HUES6 (cell line): ENCODE results near the gene LIMK1.

Experiments
- H3K27ac ChIP-seq: 2 replicates; pipeline ENCODE4 v1.7.0; 2013; ENCODE audit warnings: low read depth, mild to moderate bottlenecking, low read length, inconsistent platforms
- H3K27me3 ChIP-seq: 2 replicates; pipeline ENCODE4 v1.6.1; 2013; ENCODE audit warnings: low read length; ENCODE audit not compliant: control insufficient read depth, insufficient read depth
- H3K36me3 ChIP-seq: 2 replicates; pipeline ENCODE4 v1.6.1; 2013; ENCODE audit warnings: low read length; ENCODE audit not compliant: control insufficient read depth, insufficient read depth
- H3K4me1 ChIP-seq: 2 replicates; pipeline ENCODE4 v1.6.1; 2013; ENCODE audit warnings: low read length; ENCODE audit not compliant: control insufficient read depth, insufficient read depth
- H3K4me3 ChIP-seq: 2 replicates; pipeline ENCODE4 v1.5.1; 2013; ENCODE audit warnings: low read depth, low read length
- H3K9ac ChIP-seq: one replicate; pipeline ENCODE4 v1.6.1; 2013; ENCODE audit warnings: mild to moderate bottlenecking, low read length
- H3K9me3 ChIP-seq: 2 replicates; pipeline ENCODE4 v1.6.1; 2013; ENCODE audit warnings: low read depth, low read length; ENCODE audit not compliant: control insufficient read depth, insufficient read depth

The LIMK1 gene

DNA sequence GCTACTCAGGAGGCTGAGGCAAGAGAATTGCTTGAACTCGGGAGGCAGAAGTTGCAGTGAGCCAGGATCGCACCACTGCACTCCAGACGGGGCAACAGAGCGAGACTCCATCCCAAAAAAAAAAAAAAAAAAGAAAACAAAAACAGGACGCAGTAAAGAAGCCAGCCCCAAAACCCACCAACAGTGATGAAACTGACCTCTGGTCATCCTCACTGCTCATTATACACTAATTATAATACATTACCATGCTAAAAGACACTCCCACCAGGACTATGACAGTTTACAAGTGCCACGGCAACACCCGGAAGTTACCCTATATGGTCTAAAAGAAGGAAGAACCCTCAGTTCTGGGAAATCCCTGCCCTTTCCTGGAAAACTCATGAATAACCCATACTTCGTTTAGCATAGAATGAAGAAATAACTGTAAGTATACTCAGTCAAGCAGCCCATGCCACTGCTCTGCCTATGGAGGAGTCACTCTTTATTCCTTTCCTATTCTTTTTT is 50.6 kb downstream of the LIMK1 start:
- no peak overlapping the region for H3K27ac ChIP-seq
- peak overlapping the region; percentile 59 for H3K9ac ChIP-seq
- no peaks in the 10 kb centered on the region for H3K36me3 ChIP-seq

GRCh38 chr7:74138334-74138867 is 54.8 kb downstream of the LIMK1 start:
- H3K27ac ChIP-seq: peak overlapping the region; percentile 36; the same call in 1 of the 2 replicates
- no peaks in the 10 kb centered on the region for H3K36me3 ChIP-seq

More for the DNA sequence above, 50.6 kb downstream of the LIMK1 start:
- Histone ChIP-seq H3K4me3 (no peak overlapping the region), H3K4me1 (peaks cover 16% of the 10 kb centered on the region), H3K9me3 (no peaks in the 10 kb centered on the region), H3K27me3 (no peaks in the 10 kb centered on the region)

DNA sequence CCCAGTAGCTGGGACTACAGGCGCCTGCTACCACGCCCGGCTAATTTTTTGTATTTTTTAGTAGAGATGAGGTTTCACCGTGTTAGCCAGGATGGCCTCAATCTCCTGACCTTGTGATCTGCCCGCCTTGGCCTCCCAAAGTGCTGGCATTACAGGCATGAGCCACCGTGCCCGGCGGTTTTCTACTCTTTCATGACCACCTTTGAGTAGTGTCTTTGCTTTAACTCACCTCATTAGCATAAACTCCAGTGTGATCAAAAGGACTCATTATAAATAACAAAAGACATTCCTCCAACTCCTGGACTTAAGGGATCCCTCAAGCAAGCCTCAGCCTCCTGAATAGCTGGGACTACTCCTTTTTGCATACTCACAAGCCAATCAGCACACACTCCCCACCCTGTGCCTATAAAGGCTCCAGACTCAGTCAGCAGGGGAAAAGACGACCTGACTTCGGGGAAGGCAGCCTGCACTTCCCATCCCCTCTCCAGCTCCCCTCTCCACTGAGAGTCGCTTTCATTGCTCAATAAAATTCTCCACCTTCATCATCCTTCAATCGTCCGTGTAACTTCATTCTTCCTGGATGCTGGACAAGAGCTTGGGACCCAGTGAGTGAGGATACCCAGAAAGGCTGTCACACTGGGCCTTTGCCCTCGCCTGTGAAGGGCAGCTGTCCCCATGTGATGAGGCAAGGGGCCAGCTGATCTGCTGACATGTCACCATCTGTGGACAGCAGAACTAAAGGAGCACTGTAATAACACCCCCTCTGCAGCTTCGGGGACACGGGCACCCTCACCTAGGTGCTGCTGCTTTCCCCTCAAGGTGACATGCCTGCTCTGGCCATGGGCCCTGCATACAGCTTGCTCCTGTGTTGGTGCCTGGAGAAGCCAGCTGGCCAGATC is 55.6 kb downstream of the LIMK1 start:
- Histone ChIP-seq H3K9ac (peak overlapping the region; percentile 64), H3K4me3 (peak overlapping the region; percentile 41), H3K27ac (peak overlapping the region; percentile 35; the same call in 1 of the 2 replicates), H3K9me3 (peaks cover 1% of the 10 kb centered on the region; the same call in 1 of the 2 replicates), H3K27me3 (no peaks in the 10 kb centered on the region), H3K4me1 (peaks cover 23% of the 10 kb centered on the region), H3K36me3 (no peaks in the 10 kb centered on the region)

More at GRCh38 chr7:74138334-74138867, 54.8 kb downstream of the LIMK1 start:
- H3K9ac ChIP-seq: no peak overlapping the region
- H3K27me3 ChIP-seq: no peaks in the 10 kb centered on the region
- H3K4me1 ChIP-seq: peaks cover 27% of the 10 kb centered on the region
- H3K9me3 ChIP-seq: no peaks in the 10 kb centered on the region
- H3K4me3 ChIP-seq: peak overlapping the region; percentile 41

DNA sequence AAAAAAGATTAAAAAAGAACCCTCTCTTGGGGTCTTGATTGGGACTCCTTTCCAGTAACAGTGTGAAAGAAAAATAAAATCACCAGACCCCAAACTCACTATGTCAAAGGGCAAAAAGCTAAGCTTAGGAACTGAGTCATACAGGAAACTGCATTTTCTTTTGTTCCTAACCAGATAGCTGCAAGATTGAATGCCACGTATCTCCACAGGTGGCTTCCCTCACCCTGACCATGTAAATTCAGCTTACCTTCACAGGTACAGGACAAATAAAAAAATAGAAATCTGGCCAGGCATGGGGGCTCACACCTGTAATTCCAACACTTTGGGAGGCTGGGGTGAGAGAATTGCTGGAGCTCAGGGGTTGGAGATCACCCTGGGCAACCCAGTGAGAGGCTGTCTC is 58.1 kb downstream of the LIMK1 start:
- Histone ChIP-seq H3K27ac (peak overlapping the region; percentile 51; the same call in 1 of the 2 replicates), H3K4me3 (no peak overlapping the region), H3K4me1 (peaks cover 21% of the 10 kb centered on the region), H3K9me3 (peaks cover 12% of the 10 kb centered on the region), H3K9ac (no peak overlapping the region), H3K27me3 (no peaks in the 10 kb centered on the region), H3K36me3 (no peaks in the 10 kb centered on the region)

DNA sequence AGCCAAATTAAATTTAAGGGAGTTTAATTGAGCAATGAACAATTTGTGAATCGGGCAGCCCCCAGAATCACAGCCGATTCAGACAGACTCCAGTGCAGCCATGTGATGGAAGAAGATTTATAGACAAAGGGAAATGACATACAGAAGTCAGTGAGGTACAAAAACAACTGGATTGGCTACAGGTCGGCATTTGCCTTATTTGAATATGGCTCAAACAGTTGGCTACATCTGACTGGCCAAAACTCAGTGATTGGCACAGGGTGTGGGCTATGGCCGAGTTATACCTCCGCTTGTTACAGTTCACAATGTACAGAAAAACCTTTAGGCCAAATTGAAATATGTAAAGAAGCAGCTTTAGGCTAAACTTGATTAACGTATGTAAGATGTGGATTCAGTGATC is 59.8 kb downstream of the LIMK1 start:
- Histone ChIP-seq H3K9ac (no peak overlapping the region), H3K27ac (no peak overlapping the region), H3K9me3 (peaks cover 12% of the 10 kb centered on the region), H3K36me3 (no peaks in the 10 kb centered on the region), H3K4me3 (no peak overlapping the region), H3K4me1 (peaks cover 17% of the 10 kb centered on the region), H3K27me3 (no peaks in the 10 kb centered on the region)

DNA sequence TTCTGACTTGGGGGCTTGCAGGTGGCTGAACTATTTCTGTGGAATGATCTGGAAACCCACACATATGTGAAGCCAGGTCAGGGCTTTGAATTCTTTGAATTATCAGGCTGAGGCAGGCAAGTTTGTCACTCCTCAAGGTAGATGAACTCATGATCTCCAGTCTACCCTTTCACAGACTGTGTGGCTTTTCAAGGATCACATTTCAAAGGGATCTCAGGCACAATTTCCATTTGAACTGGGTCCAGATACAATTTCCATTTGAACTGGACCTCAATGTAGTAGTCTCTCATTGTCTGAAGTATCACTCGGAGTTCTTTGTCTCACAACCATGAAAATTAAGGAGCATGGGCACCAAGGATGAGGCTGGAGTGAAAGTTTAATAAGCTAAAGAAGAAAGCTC is 64.9 kb downstream of the LIMK1 start:
- H3K9ac ChIP-seq: no peak overlapping the region
- H3K4me3 ChIP-seq: no peak overlapping the region
- H3K27ac ChIP-seq: no peak overlapping the region
- H3K4me1 ChIP-seq: no peaks in the 10 kb centered on the region
- H3K36me3 ChIP-seq: no peaks in the 10 kb centered on the region
- no peaks in the 10 kb centered on the region for H3K27me3 ChIP-seq
- peaks cover 14% of the 10 kb centered on the region for H3K9me3 ChIP-seq

DNA sequence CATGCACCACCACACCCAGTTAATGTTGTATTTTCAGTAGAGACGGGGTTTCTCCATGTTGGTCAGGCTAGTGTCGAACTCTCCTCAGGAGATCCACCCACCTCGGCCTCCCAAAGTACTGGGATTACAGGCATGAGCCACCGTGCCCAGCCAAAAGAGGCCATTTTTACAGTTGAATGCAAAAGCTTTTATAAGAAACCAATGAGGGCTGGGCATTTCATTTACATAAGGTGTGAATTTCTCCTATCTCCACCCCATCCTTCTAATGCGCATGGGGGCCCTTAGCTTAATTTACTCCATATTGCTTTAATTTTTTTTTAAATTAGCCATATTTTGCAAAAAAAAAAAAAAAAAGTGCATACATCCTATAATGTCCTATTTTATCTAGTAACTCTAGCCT is 65.5 kb downstream of the LIMK1 start:
- Histone ChIP-seq H3K9me3 (peaks cover 14% of the 10 kb centered on the region), H3K4me1 (no peaks in the 10 kb centered on the region), H3K27me3 (no peaks in the 10 kb centered on the region), H3K9ac (no peak overlapping the region), H3K27ac (no peak overlapping the region), H3K36me3 (no peaks in the 10 kb centered on the region), H3K4me3 (no peak overlapping the region)

GRCh38 chr7:74149603-74150002 is 66.0 kb downstream of the LIMK1 start:
- H3K36me3 ChIP-seq: no peaks in the 10 kb centered on the region
- no peaks in the 10 kb centered on the region for H3K27me3 ChIP-seq
- H3K4me3 ChIP-seq: no peak overlapping the region
- H3K4me1 ChIP-seq: no peaks in the 10 kb centered on the region
- no peak overlapping the region for H3K27ac ChIP-seq
- H3K9ac ChIP-seq: no peak overlapping the region
- peaks cover 10% of the 10 kb centered on the region for H3K9me3 ChIP-seq

DNA sequence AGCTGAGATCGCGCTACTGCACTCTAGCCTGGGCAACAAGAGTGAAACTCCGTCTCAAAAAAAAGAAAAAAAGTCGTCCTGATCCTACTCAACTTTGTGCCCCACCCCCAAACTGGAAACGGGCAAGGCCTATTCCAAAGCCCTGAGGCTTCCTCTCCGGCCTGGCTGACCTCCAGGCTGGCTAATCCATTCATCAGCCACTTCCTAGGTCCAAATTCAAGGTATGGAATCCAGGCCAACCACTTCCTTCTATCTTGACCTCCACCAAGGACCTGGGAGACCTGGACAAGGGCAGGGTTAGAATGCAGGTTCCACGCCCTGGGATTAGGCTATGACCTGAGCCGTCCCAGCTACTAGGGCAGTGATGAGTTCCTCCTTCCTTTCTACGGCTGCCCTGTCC is 70.1 kb downstream of the LIMK1 start:
- no peaks in the 10 kb centered on the region for H3K36me3 ChIP-seq
- H3K27me3 ChIP-seq: no peaks in the 10 kb centered on the region
- no peaks in the 10 kb centered on the region for H3K4me1 ChIP-seq
- H3K27ac ChIP-seq: no peak overlapping the region
- no peak overlapping the region for H3K9ac ChIP-seq
- no peak overlapping the region for H3K4me3 ChIP-seq
- H3K9me3 ChIP-seq: no peaks in the 10 kb centered on the region

DNA sequence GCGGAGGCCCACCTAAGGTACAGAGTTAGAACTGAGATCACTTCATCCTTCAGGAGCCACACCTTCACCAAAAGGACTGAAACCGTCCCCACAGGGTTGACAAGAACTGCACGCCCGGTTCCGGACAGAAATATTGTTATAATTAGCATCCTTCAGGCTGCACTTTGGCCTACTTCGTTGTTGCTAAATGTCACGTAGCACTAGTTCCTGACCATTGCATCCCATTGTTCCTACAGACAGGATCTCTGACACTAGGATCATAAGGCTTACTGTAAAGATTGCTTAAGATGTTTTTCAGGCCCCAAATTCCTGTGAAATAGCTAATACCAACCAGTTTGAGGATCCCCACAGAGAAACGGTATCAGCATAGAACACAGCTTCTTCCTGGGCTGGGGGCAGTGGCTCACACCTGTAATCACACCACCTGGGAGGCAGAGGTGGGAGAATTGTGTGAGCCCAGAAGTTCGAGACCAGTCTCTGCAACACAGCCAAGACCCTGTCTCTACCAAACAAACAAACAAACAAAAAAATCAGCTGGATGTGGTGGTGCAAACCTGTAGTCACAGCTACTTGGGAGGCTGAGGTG is 72.3 kb downstream of the LIMK1 start:
- no peaks in the 10 kb centered on the region for H3K36me3 ChIP-seq
- no peaks in the 10 kb centered on the region for H3K27me3 ChIP-seq
- H3K9ac ChIP-seq: no peak overlapping the region
- no peaks in the 10 kb centered on the region for H3K4me1 ChIP-seq
- H3K27ac ChIP-seq: no peak overlapping the region
- no peaks in the 10 kb centered on the region for H3K9me3 ChIP-seq
- no peak overlapping the region for H3K4me3 ChIP-seq

- no peaks in the 10 kb centered on the region for H3K9me3 ChIP-seq
- no peaks in the 10 kb centered on the region for H3K4me1 ChIP-seq
- H3K27me3 ChIP-seq: no peaks in the 10 kb centered on the region
- no peak overlapping the region for H3K9ac ChIP-seq
- no peak overlapping the region for H3K27ac ChIP-seq
- H3K4me3 ChIP-seq: no peak overlapping the region
- no peaks in the 10 kb centered on the region for H3K36me3 ChIP-seq
Observed at GRCh38 chr7:74157605-74158004, 74.0 kb downstream of the LIMK1 start.
